ENCODE measurements around the gene SLC48A1.

Gene SLC48A1

DNA sequence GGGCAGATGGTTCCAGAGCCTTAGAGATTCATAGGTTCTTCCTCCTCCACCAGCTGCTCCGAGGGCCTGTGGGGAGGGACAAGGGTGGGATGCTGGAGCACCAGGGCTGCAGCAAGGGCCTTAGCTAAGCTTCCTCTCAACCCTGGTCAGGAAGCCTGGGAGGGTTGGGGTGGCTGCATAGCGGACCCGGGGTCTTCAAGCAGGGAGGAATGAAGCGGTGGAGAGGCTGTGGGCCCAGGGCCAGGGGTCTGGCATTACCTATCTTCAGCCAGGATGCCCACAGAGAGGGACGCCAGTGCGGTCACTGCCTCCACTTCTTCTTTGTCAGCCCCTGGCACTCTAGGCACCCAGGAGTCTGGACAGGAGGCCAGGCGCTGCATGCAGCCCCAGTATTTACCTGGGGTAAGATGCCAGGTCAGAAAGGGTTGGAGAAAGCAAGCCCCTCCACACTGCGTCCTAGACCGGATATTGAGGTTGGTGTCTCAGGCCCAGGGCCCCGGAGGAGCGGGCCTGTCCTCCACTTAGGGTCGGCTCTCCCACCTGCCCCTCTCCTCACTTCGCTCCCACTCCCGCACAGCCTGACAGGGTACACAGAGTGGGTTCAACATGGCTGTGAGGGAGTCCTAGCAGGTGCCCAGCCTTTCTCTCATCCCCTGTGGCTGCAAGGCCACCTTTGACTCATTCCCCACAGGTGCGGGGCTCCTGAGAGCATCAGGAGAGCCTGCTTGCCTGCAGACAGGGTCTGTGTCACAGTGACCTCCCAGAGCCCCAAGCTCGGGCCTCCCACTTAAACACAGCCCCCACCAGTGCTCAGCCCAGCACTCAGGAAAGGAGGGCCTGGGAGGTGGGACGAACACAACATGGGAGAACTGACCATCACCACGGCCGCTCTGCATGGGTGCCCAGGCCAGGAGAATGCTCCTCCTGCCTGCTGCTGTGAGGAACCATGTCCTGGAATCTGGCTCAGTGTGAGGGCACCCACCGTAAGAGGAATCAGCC, 11.1 kb downstream of the SLC48A1 start:
- no peak for DNase-seq
- in situ Hi-C loops (cut with MboI; ENCODE audit: low pct_unique_long_range_greater_than_20kb, low sequenced_read_pairs): loop anchor here (10.0 kb wide), 1 partner anchor 51 kb away; no protein-coding TSS in a partner anchor

- no peak for DNase-seq
- in situ Hi-C loops (cut with MboI; ENCODE audit: low pct_unique_long_range_greater_than_20kb, low sequenced_read_pairs): loop anchor here (10.0 kb wide), 1 partner anchor 50 kb away; no protein-coding TSS in a partner anchor
These were observed 12.2 kb downstream of the SLC48A1 start for GRCh38 chr12:47785036-47785886.

- DNase-seq: no peak
- in situ Hi-C loops (cut with MboI; ENCODE audit: low pct_unique_long_range_greater_than_20kb, low sequenced_read_pairs): loop anchor here (10.0 kb wide), 1 partner anchor 49 kb away; no protein-coding TSS in a partner anchor
These were observed 13.0 kb downstream of the SLC48A1 start for GRCh38 chr12:47785887-47786661.

GRCh38 chr12:47786662-47787280, 13.7 kb downstream of the SLC48A1 start:
- DNase-seq: no peak
- in situ Hi-C loops (cut with MboI; ENCODE audit: low pct_unique_long_range_greater_than_20kb, low sequenced_read_pairs): loop anchor here (10.0 kb wide), 1 partner anchor 48 kb away; no protein-coding TSS in a partner anchor

DNA sequence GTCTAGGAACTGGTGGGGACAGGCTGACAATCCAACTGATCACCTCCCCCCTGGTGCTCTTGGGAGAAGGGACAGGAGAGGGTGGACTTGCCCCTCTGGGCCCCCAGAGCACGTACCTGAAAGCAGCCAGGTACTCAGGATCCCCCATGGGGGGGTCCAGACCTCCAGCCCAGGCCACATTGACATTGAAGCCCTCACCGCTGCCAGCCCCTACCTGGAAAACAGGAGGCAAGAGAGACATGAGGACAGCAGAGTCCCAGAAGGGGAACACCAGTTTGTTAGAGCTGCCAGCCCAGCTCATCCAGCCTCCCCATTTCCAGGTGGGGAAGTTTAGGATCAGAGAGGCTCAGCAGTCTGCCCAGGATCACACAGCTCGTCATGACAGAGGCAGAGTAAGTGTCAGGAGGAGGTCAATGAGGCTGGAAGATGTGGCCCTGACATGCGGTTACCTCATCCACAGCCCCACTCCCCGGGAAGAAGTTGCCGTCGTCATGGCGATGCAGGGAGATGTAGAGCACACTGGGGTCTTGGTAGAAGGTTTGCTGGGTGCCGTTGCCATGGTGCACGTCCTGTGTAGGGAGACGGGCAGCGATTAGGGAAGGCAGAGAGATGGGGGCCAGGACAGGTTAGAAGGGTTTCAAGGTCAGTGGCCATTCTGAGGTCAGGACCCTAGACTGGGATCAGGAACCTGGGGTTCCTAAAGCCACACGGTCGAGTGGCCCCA, 14.7 kb downstream of the SLC48A1 start:
- in situ Hi-C loops (cut with MboI; ENCODE audit: low pct_unique_long_range_greater_than_20kb, low sequenced_read_pairs): loop anchor here (10.0 kb wide), 1 partner anchor 47 kb away; no protein-coding TSS in a partner anchor
- no peak for DNase-seq

GRCh38 chr12:47789141-47789540, 16.1 kb downstream of the SLC48A1 start:
- in situ Hi-C loops (cut with MboI; ENCODE audit: low pct_unique_long_range_greater_than_20kb, low sequenced_read_pairs): loop anchor here (10.0 kb wide), 1 partner anchor 46 kb away; no protein-coding TSS in a partner anchor
- no peak for DNase-seq

DNA sequence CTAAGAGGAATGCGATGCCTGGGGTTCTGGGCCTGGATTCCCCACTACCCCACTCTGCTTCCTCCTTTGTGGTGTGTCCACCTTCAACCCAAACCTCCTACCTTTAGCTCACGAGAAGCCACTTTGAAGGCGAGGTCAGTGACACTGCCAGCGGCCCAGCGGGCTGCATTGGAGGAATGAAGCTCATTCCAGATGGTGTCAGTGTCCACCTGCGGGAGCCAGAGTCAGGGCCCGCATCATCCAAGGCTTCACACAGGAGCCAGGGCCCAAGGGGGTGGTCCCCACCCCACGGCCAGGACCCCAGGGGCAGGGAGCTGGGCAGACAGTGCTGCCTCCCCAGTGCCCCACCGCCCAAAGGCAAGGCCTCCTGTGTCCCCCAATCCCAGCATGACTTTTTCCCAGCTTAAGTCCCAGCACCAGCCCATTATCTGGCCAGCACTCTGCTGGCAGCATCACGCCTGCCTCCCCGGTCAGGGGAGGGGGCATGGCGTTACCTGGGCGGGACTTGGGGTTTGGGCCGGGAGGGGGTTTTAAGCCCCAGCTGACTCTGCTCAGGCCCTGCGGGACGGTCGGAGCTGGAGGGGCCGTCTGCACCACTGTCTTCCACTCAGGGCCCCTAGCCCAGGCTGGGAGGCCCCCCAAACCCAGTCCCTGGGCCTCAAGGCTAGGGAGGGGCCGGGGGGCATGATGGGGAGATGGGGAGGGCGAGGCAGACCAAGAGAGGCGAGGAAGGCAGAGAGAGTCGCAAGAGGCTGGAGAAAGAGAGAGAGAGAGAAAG, 16.9 kb downstream of the SLC48A1 start:
- in situ Hi-C loops (cut with MboI; ENCODE audit: low pct_unique_long_range_greater_than_20kb, low sequenced_read_pairs): loop anchor here (10.0 kb wide), 1 partner anchor 45 kb away; no protein-coding TSS in a partner anchor
- no peak for DNase-seq

GRCh38 chr12:47790676-47791350, 17.8 kb downstream of the SLC48A1 start:
- DNase-seq: no peak
- in situ Hi-C loops (cut with MboI; ENCODE audit: low pct_unique_long_range_greater_than_20kb, low sequenced_read_pairs): no loop called here

GRCh38 chr12:47791351-47791746, 18.3 kb downstream of the SLC48A1 start:
- in situ Hi-C loops (cut with MboI; ENCODE audit: low pct_unique_long_range_greater_than_20kb, low sequenced_read_pairs): no loop called here
- DNase-seq: no peak

- DNase-seq: no peak
- in situ Hi-C loops (cut with MboI; ENCODE audit: low pct_unique_long_range_greater_than_20kb, low sequenced_read_pairs): no loop called here
These were observed 18.8 kb downstream of the SLC48A1 start for GRCh38 chr12:47791874-47792273.

GRCh38 chr12:47793015-47793681, 20.1 kb downstream of the SLC48A1 start:
- in situ Hi-C loops (cut with MboI; ENCODE audit: low pct_unique_long_range_greater_than_20kb, low sequenced_read_pairs): no loop called here
- DNase-seq: no peak

GRCh38 chr12:47794679-47795078, 21.6 kb downstream of the SLC48A1 start:
- in situ Hi-C loops (cut with MboI; ENCODE audit: low pct_unique_long_range_greater_than_20kb, low sequenced_read_pairs): no loop called here
- DNase-seq: no peak

- DNase-seq: no peak
- in situ Hi-C loops (cut with MboI; ENCODE audit: low pct_unique_long_range_greater_than_20kb, low sequenced_read_pairs): no loop called here
These were observed 22.2 kb downstream of the SLC48A1 start for GRCh38 chr12:47795121-47795813.

DNA sequence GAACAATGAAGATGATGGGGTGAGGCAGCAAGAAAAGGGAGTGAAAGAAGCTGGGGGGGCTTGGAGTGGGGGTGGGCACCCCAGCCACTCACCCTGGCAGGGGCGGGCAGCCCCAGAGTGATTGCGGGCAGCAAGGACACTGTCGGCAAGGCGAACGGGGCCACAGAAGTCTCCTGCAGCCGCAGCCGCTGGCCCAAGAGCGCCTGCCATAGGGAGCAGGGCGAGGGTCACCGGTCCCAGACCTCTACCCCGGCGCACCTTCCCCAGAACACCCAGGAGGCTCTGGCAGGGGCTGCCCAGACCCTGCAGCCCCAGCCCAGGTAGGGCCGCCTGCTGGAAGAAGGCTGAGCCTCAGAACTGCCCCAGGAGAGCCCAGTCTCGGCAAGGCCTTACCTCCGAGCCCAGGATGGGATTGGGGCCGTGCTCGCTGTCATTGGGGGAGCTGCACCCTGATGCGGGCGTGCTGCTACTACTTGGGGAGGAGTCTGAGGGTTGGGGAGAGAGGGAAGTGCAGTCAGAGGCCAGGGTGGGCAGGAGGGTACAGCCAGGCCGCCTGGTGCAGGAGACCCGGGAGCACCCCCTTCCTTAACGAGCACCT, 22.9 kb downstream of the SLC48A1 start:
- in situ Hi-C loops (cut with MboI; ENCODE audit: low pct_unique_long_range_greater_than_20kb, low sequenced_read_pairs): no loop called here
- DNase-seq: no peak

DNA sequence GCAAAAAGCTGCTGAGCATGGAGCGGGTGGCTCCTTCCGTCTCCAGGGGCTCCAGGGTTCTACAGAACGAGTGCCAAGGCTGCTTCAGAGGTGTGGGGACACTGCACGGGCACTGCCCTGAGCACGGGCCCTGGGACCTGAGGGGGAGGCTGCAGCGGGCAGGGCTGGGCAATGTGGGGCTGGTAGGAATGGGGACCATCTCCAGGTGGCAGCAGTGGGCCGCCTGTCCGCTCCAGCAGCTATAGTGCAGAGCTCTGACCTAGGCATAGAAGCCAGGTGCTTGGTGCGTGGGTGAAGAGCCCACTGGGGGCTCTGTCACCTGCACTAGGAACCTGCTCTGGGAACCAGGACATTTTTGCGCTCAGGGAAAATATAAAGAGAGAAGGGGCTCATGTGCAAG, 24.4 kb downstream of the SLC48A1 start:
- in situ Hi-C loops (cut with MboI; ENCODE audit: low pct_unique_long_range_greater_than_20kb, low sequenced_read_pairs): no loop called here

More for the DNA sequence above, 24.4 kb downstream of the SLC48A1 start:
- DNase-seq: peak; percentile 57
